ENCODE measurements around the gene PTCHD1. TPM values are rescaled to one million over a fixed set of nuclear protein-coding genes. Genes with fewer than 3 reads are reported as not detected.

PTCHD1 gene
- total and polyA plus RNA-seq, 10 of the 15 experiments (the other 5 are each of a cell fraction or from before 2014, with no cell fraction given) = not detected

DNA sequence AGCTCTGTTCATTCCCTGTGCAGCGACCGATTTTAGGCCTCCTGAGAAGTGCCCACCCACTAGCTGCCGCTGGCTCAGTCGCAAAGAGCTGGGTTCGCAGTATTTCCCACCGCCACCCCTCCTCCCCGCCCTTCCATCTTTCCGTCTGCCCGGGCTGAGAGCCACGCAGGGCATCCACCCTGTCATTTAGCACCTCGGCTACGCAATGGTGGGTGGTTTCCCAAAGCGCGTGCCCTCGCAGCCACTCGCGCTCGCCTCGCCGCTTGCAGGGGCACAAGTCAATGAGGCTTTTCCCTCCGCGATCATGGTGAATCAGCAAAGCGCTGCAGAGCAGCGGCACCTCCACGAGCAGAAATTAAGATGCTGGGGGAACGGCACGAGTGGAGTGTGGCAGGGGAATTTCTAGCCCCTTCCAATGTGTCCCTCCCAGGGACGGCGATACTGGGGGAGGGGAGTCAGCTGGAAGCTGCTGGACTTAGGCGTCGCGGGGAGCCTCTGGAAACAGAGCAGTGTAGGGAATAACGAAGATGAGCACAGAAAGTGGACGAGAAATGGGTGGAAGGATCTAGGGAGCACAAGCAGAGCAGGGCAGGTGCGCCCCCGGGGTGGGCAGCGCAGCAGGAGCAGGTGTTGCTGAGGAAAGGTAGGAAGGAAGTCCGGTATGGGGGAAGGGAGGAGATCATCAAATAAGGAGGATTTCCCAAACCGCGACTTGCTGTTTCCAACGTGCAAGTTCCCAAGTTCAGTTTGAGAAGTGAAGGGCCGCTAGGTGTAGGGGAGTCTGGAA lies 2.4 kb upstream of the PTCHD1 start:
- WGBS (ENCODE audit: insufficient coverage, insufficient replicate concordance, low lambda C conversion rate, missing lambda C conversion rate) = 32% methylated on average over 42 of the region's 42 CpGs
- Histone ChIP-seq H3K9ac (ENCODE audit: control insufficient read depth, insufficient read depth, low read length) (no peak overlapping the region), H3K36me3 (ENCODE audit: control insufficient read depth in 2 of 2, insufficient read depth in 2 of 2, low read length in 1 of 2) (no peaks in the 10 kb centered on the region), H3K27ac (ENCODE audit: control insufficient read depth, insufficient read depth) (no peak overlapping the region), H3K9me3 (replicated peaks; ENCODE audit: control insufficient read depth, insufficient read depth, low read length) (no peaks in the 10 kb centered on the region; the same call in 2 of the 3 replicates), H2AFZ (ENCODE audit: control insufficient read depth, low read depth, low read length) (no peak overlapping the region), H3K4me1 (ENCODE audit: control insufficient read depth, insufficient read depth, low read length) (no peaks in the 10 kb centered on the region), H3K4me3 (no peak overlapping the region), H3K4me2 (ENCODE audit: control insufficient read depth, insufficient read depth) (no peak overlapping the region), H4K20me1 (ENCODE audit: control insufficient read depth, insufficient read depth) (no peaks in the 10 kb centered on the region), H3K79me2 (ENCODE audit: control insufficient read depth, insufficient read depth, low read length) (no peaks in the 10 kb centered on the region), H3K27me3 (replicated peaks in 1 of 2; ENCODE audit: control insufficient read depth in 2 of 2, insufficient read depth in 2 of 2, low read length in 1 of 2) (peaks cover 0 to 3% of the 10 kb centered on the region in 2 experiments; a peak in 2 of 4 replicates)
- DNase-seq (ENCODE audit: low read depth, low spot score) (no peak), ATAC-seq (no peak), FAIRE-seq (no peak)
- ChIA-PET SMC1A (ENCODE audit: uncharacterized antibody, unreplicated experiment) (no interaction called here), POLR2A (no interaction called here), CTCF (no interaction called here), RAD21 (ENCODE audit: unreplicated experiment) (no interaction called here)
- BruUV-seq (replicated peaks) = no TSS peak
- no peak for TF ChIP-seq NFYA (IDR thresholded peaks at IDR 0.05; ENCODE audit: borderline replicate concordance, low read depth, low read length)
- TF ChIP-seq YY1 (IDR thresholded peaks at IDR 0.05; ENCODE audit: low read depth, low read length) = no peak
- no peak for TF ChIP-seq SP1 (IDR thresholded peaks at IDR 0.05; ENCODE audit: low read depth, low read length)
- TF ChIP-seq NFYB (IDR thresholded peaks at IDR 0.05; ENCODE audit: insufficient read depth, low read depth, low read length) = no peak
- TF ChIP-seq, protein P1, sequence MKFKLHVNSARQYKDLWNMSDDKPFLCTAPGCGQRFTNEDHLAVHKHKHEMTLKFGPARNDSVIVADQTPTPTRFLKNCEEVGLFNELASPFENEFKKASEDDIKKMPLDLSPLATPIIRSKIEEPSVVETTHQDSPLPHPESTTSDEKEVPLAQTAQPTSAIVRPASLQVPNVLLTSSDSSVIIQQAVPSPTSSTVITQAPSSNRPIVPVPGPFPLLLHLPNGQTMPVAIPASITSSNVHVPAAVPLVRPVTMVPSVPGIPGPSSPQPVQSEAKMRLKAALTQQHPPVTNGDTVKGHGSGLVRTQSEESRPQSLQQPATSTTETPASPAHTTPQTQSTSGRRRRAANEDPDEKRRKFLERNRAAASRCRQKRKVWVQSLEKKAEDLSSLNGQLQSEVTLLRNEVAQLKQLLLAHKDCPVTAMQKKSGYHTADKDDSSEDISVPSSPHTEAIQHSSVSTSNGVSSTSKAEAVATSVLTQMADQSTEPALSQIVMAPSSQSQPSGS (IDR thresholded peaks at IDR 0.05; ENCODE audit: low read length) = no peak
- no peak for TF ChIP-seq RELB (IDR thresholded peaks at IDR 0.05; ENCODE audit: low read depth)
- no peak for TF ChIP-seq RFX5 (IDR thresholded peaks at IDR 0.05; ENCODE audit: low read depth, low read length)
- TF ChIP-seq SMAD5 (IDR thresholded peaks at IDR 0.05; ENCODE audit: low read depth) = no peak
- no peak for TF ChIP-seq POLR2AphosphoS2 (IDR thresholded peaks at IDR 0.05; ENCODE audit: low read depth, low read length)
- no peak for TF ChIP-seq EED (IDR thresholded peaks at IDR 0.05; ENCODE audit: low read depth)
- no peak for TF ChIP-seq HDGF (IDR thresholded peaks at IDR 0.05)
- no peak for TF ChIP-seq IKZF2 (IDR thresholded peaks at IDR 0.05)
- no peak for TF ChIP-seq EZH2 (IDR thresholded peaks at IDR 0.05; ENCODE audit: borderline replicate concordance, control insufficient read depth, low read depth, low read length)
- no peak for TF ChIP-seq BRCA1 (IDR thresholded peaks at IDR 0.05; ENCODE audit: low read depth, low read length)
- no peak for TF ChIP-seq NFIC (IDR thresholded peaks at IDR 0.05; ENCODE audit: low read depth, low read length)
- TF ChIP-seq ZSCAN29 (IDR thresholded peaks at IDR 0.05) = no peak
- TF ChIP-seq HDAC2 (IDR thresholded peaks at IDR 0.05) = no peak
- no peak for TF ChIP-seq ATF3 (IDR thresholded peaks at IDR 0.05; ENCODE audit: borderline replicate concordance, extremely low read depth, low read depth, low read length)
- TF ChIP-seq CBX3 (IDR thresholded peaks at IDR 0.05; ENCODE audit: borderline replicate concordance, low read depth) = no peak
- TF ChIP-seq PML (IDR thresholded peaks at IDR 0.05; ENCODE audit: low read length) = no peak
- in situ Hi-C loops (cut with MboI) (no loop called here), intact Hi-C loops (cut with micrococcal nuclease; ENCODE audit: unreplicated experiment) (no loop called here)

All from GM12878 (cell line).